ENCODE data around the gene C1orf146. TPM values are rescaled to one million over a fixed set of nuclear protein-coding genes. Genes with fewer than 3 reads are reported as not detected.
"Not testable (repeated sequence)": the region's sequence is repeated elsewhere in the genome, so short reads cannot be mapped to it uniquely, and the experiment has no call there.

The C1orf146 gene
- total RNA-seq, 2 experiments from 2014 or later = not detected

- Mint-ChIP-seq H3K27me3 (no peaks in the 10 kb centered on the region), H3K4me1 (no peaks in the 10 kb centered on the region), H3K36me3 (no peaks in the 10 kb centered on the region), H3K4me3 (no peak overlapping the region), H3K27ac (no peak overlapping the region), H3K9me3 (peaks cover 1% of the 10 kb centered on the region)
- DNase-seq = no peak
Observed at GRCh38 chr1:92228401-92228800, 10.7 kb downstream of the C1orf146 start.

- no peaks in the 10 kb centered on the region for H3K27me3 Mint-ChIP-seq
- H3K27ac Mint-ChIP-seq = no peak overlapping the region
- H3K4me3 Mint-ChIP-seq = no peak overlapping the region
- DNase-seq = no peak
- no peaks in the 10 kb centered on the region for H3K36me3 Mint-ChIP-seq
- H3K9me3 Mint-ChIP-seq = peaks cover 1% of the 10 kb centered on the region
- no peaks in the 10 kb centered on the region for H3K4me1 Mint-ChIP-seq
Observed at GRCh38 chr1:92230736-92231135, 13.0 kb downstream of the C1orf146 start.

GRCh38 chr1:92240034-92240433 lies 22.3 kb downstream of the C1orf146 start:
- H3K9me3 Mint-ChIP-seq = no peaks in the 10 kb centered on the region
- no peaks in the 10 kb centered on the region for H3K4me1 Mint-ChIP-seq
- H3K4me3 Mint-ChIP-seq = no peak overlapping the region
- no peaks in the 10 kb centered on the region for H3K27me3 Mint-ChIP-seq
- H3K36me3 Mint-ChIP-seq = peaks cover 3% of the 10 kb centered on the region
- no peak overlapping the region for H3K27ac Mint-ChIP-seq
- no peak for DNase-seq

- Mint-ChIP-seq H3K27me3 (no peaks in the 10 kb centered on the region), H3K36me3 (peaks cover 6% of the 10 kb centered on the region), H3K27ac (no peak overlapping the region), H3K4me1 (no peaks in the 10 kb centered on the region), H3K9me3 (no peaks in the 10 kb centered on the region), H3K4me3 (no peak overlapping the region)
- DNase-seq = no peak
Observed at GRCh38 chr1:92244376-92244775, 26.7 kb downstream of the C1orf146 start.

GRCh38 chr1:92254714-92255113 lies 37.0 kb downstream of the C1orf146 start:
- peaks cover 19% of the 10 kb centered on the region for H3K9me3 Mint-ChIP-seq

GRCh38 chr1:92259350-92259749 lies 41.6 kb downstream of the C1orf146 start:
- no peaks in the 10 kb centered on the region for H3K27me3 Mint-ChIP-seq
- H3K4me1 Mint-ChIP-seq = peaks cover 5% of the 10 kb centered on the region
- peaks cover 14% of the 10 kb centered on the region for H3K9me3 Mint-ChIP-seq
- H3K36me3 Mint-ChIP-seq = peaks cover 71% of the 10 kb centered on the region
- no peak for DNase-seq
- H3K4me3 Mint-ChIP-seq = no peak overlapping the region
- no peak overlapping the region for H3K27ac Mint-ChIP-seq

More at GRCh38 chr1:92254714-92255113, 37.0 kb downstream of the C1orf146 start:
- H3K4me1 Mint-ChIP-seq, DNase-seq, H3K27me3 Mint-ChIP-seq, H3K27ac Mint-ChIP-seq, H3K4me3 Mint-ChIP-seq: not testable (repeated sequence)
- H3K36me3 Mint-ChIP-seq = peaks cover 69% of the 10 kb centered on the region

- Mint-ChIP-seq H3K4me3 (no peak overlapping the region), H3K27ac (no peak overlapping the region), H3K9me3 (peaks cover 2% of the 10 kb centered on the region), H3K36me3 (peaks cover 42% of the 10 kb centered on the region), H3K27me3 (no peaks in the 10 kb centered on the region), H3K4me1 (peaks cover 2% of the 10 kb centered on the region)
- DNase-seq = no peak
Observed at GRCh38 chr1:92262516-92262915, 44.8 kb downstream of the C1orf146 start.

GRCh38 chr1:92273039-92273438 lies 55.3 kb downstream of the C1orf146 start:
- Mint-ChIP-seq H3K27me3 (no peaks in the 10 kb centered on the region), H3K36me3 (peaks cover 27% of the 10 kb centered on the region), H3K4me1 (no peaks in the 10 kb centered on the region), H3K27ac (no peak overlapping the region), H3K9me3 (no peaks in the 10 kb centered on the region), H3K4me3 (no peak overlapping the region)
- DNase-seq = no peak

GRCh38 chr1:92274939-92275338 lies 57.2 kb downstream of the C1orf146 start:
- Mint-ChIP-seq H3K27ac (no peak overlapping the region), H3K9me3 (no peaks in the 10 kb centered on the region), H3K36me3 (peaks cover 35% of the 10 kb centered on the region), H3K4me3 (no peak overlapping the region), H3K4me1 (no peaks in the 10 kb centered on the region), H3K27me3 (no peaks in the 10 kb centered on the region)
- DNase-seq = no peak

- Mint-ChIP-seq H3K4me1 (peaks cover 2% of the 10 kb centered on the region), H3K27ac (no peak overlapping the region), H3K4me3 (no peak overlapping the region), H3K9me3 (no peaks in the 10 kb centered on the region), H3K36me3 (peaks cover 47% of the 10 kb centered on the region), H3K27me3 (no peaks in the 10 kb centered on the region)
- DNase-seq = no peak
Observed at GRCh38 chr1:92276082-92276481, 58.4 kb downstream of the C1orf146 start.

- DNase-seq = no peak
- Mint-ChIP-seq H3K27me3 (no peaks in the 10 kb centered on the region), H3K27ac (no peak overlapping the region), H3K36me3 (peaks cover 56% of the 10 kb centered on the region), H3K9me3 (peaks cover 3% of the 10 kb centered on the region), H3K4me3 (no peak overlapping the region), H3K4me1 (peaks cover 5% of the 10 kb centered on the region)
Observed at GRCh38 chr1:92277105-92277723, 59.5 kb downstream of the C1orf146 start.

GRCh38 chr1:92279781-92280180 lies 62.1 kb downstream of the C1orf146 start:
- not testable (repeated sequence) for H3K27ac Mint-ChIP-seq, H3K27me3 Mint-ChIP-seq, H3K4me1 Mint-ChIP-seq, DNase-seq, H3K9me3 Mint-ChIP-seq, H3K4me3 Mint-ChIP-seq
- peaks cover 68% of the 10 kb centered on the region for H3K36me3 Mint-ChIP-seq

GRCh38 chr1:92281411-92281810 lies 63.7 kb downstream of the C1orf146 start:
- H3K4me3 Mint-ChIP-seq, H3K27me3 Mint-ChIP-seq, H3K4me1 Mint-ChIP-seq, DNase-seq, H3K27ac Mint-ChIP-seq, H3K9me3 Mint-ChIP-seq: not testable (repeated sequence)
- peaks cover 75% of the 10 kb centered on the region for H3K36me3 Mint-ChIP-seq

GRCh38 chr1:92291372-92291999 lies 73.8 kb downstream of the C1orf146 start:
- Mint-ChIP-seq H3K4me1 (peaks cover 19% of the 10 kb centered on the region), H3K9me3 (no peaks in the 10 kb centered on the region), H3K27ac (no peak overlapping the region), H3K27me3 (no peaks in the 10 kb centered on the region), H3K4me3 (no peak overlapping the region), H3K36me3 (peaks cover 28% of the 10 kb centered on the region)
- DNase-seq = no peak
